Stimulated activated CD8-positive, alpha-beta memory T cell treated with anti-CD3 and anti-CD28 coated beads, Interleukin-4, amount 100 ng/mL, for 4 hours (primary cell): ENCODE results near the gene SSBP4.
"Not testable (repeated sequence)": the region's sequence is repeated elsewhere in the genome, so short reads cannot be mapped to it uniquely, and the experiment has no call there.

Experiments
- DNase-seq, 2 donors: peaks; one replicate each; pipeline ENCODE4 v3.0.0-alpha.2; 2020; ENCODE audit warnings: low read depth in 2 of 2, low spot score in 1 of 2

SSBP4 gene

GRCh38 chr19:18392926-18393325, 26.3 kb upstream of the SSBP4 start:
- no peak for DNase-seq

GRCh38 chr19:18393836-18394235, 25.4 kb upstream of the SSBP4 start:
- DNase-seq: no peak

GRCh38 chr19:18396471-18397241, 22.5 kb upstream of the SSBP4 start:
- DNase-seq: no peak

GRCh38 chr19:18397242-18398202, 21.7 kb upstream of the SSBP4 start, which contains the start of gene LRRC25:
TSS of gene LRRC25 (minus strand) at chr19:18397622. CDS start at chr19:18396963, 659 bp downstream.
- no peak for DNase-seq

- DNase-seq: no peak
These were observed 20.2 kb upstream of the SSBP4 start for GRCh38 chr19:18399008-18399407.

- DNase-seq: no peak
These were observed 17.6 kb upstream of the SSBP4 start for GRCh38 chr19:18401580-18402112.

- not testable (repeated sequence) for DNase-seq
These were observed 16.5 kb upstream of the SSBP4 start for GRCh38 chr19:18402455-18403248.

- not testable (repeated sequence) for DNase-seq
These were observed 13.4 kb upstream of the SSBP4 start for GRCh38 chr19:18405754-18406153.

GRCh38 chr19:18406749-18407148, 12.4 kb upstream of the SSBP4 start:
- no peak for DNase-seq

- no peak for DNase-seq
These were observed 11.1 kb upstream of the SSBP4 start for GRCh38 chr19:18408053-18408476.

- DNase-seq: no peak
These were observed 6.5 kb upstream of the SSBP4 start for GRCh38 chr19:18412610-18413239.

GRCh38 chr19:18414504-18415177, 4.6 kb upstream of the SSBP4 start:
- DNase-seq: no peak

- no peak for DNase-seq
These were observed 3.9 kb upstream of the SSBP4 start for GRCh38 chr19:18415178-18415867.

GRCh38 chr19:18416778-18417249, 2.4 kb upstream of the SSBP4 start:
- peak in 1 of 2 donors; percentile 52 for DNase-seq

GRCh38 chr19:18417250-18418028, 1.8 kb upstream of the SSBP4 start:
- no peak for DNase-seq

- DNase-seq: no peak
These were observed 1.1 kb upstream of the SSBP4 start for GRCh38 chr19:18418029-18418482.

GRCh38 chr19:18418483-18419194, 559 bp upstream of the SSBP4 start:
- DNase-seq: no peak
